GM19372 (cell line): ENCODE measurements around the gene SLC25A52.
A peak's percentile ranks its signal among the peaks of the same experiment; 100 is the strongest.
"Not testable (repeated sequence)": the region's sequence is repeated elsewhere in the genome, so short reads cannot be mapped to it uniquely, and the experiment has no call there.

Experiments used
- ATAC-seq: cut with Tn5 transposase; IDR thresholded peaks from one replicate; pipeline ENCODE4 v1.9.1; 2021; ENCODE audit warnings: mild to moderate bottlenecking, low read depth, moderate library complexity; ENCODE audit not compliant: unreplicated experiment

The SLC25A52 gene

GRCh38 chr18:31741097-31741735, 19.5 kb downstream of the SLC25A52 start:
- ATAC-seq, result no peak

GRCh38 chr18:31740180-31740579, 20.5 kb downstream of the SLC25A52 start:
- no peak for ATAC-seq

- ATAC-seq, result no peak
These were observed 21.0 kb downstream of the SLC25A52 start for GRCh38 chr18:31739651-31740050.

- no peak for ATAC-seq
These were observed 21.9 kb downstream of the SLC25A52 start for GRCh38 chr18:31738460-31739407.

GRCh38 chr18:31736630-31737029, 24.1 kb downstream of the SLC25A52 start:
- ATAC-seq, result peak; percentile 77

- ATAC-seq, result no peak
These were observed 29.1 kb downstream of the SLC25A52 start for GRCh38 chr18:31731628-31732027.

GRCh38 chr18:31729196-31729595, 31.5 kb downstream of the SLC25A52 start:
- not testable (repeated sequence) for ATAC-seq

- peak; percentile 56 for ATAC-seq
These were observed 36.5 kb downstream of the SLC25A52 start for GRCh38 chr18:31723990-31724711.

- ATAC-seq, result no peak
These were observed 37.1 kb downstream of the SLC25A52 start for GRCh38 chr18:31723639-31723989.

- peak; percentile 70 for ATAC-seq
These were observed 38.2 kb downstream of the SLC25A52 start for GRCh38 chr18:31722369-31722957.

GRCh38 chr18:31721601-31722000, 39.1 kb downstream of the SLC25A52 start:
- no peak for ATAC-seq

- ATAC-seq, result no peak
These were observed 39.8 kb downstream of the SLC25A52 start for GRCh38 chr18:31720867-31721266.

GRCh38 chr18:31719363-31720006, 41.2 kb downstream of the SLC25A52 start:
- no peak for ATAC-seq

- no peak for ATAC-seq
These were observed 42.3 kb downstream of the SLC25A52 start for GRCh38 chr18:31718386-31718785.

GRCh38 chr18:31716362-31716761, 44.3 kb downstream of the SLC25A52 start:
- ATAC-seq, result no peak

- no peak for ATAC-seq
These were observed 49.1 kb downstream of the SLC25A52 start for GRCh38 chr18:31711365-31712172.

GRCh38 chr18:31710826-31711225, 49.9 kb downstream of the SLC25A52 start:
- peak; percentile 65 for ATAC-seq
